Heart right ventricle (tissue), 16 donors: ENCODE measurements around the gene GNL2. TPM values are rescaled to one million over a fixed set of nuclear protein-coding genes. Genes with fewer than 3 reads are reported as not detected.

Experiments
- ATAC-seq, 8 donors: fragments of 200-7000 bp; cut with Tn5 transposase; one replicate each; pipeline ENCODE4 v1.9.1; 2020; ENCODE audit warnings: mild to moderate bottlenecking in 8 of 8, moderate library complexity in 8 of 8, moderate number of reproducible peaks in 1 of 8
- DNase-seq, 2 donors: peaks; one replicate each; pipeline ENCODE4 v3.0.0-alpha.2; 2020
- H3K27ac ChIP-seq, 10 donors: fragments of 200-600 bp; sonication (generic) in 2 of 10; one replicate each; pipeline versions ENCODE4 v1.5.0 to v1.8.0; 2020 to 2022; ENCODE audit warnings: mild to moderate bottlenecking in 3 of 10
- H3K27me3 ChIP-seq, 7 donors: fragments of 200-600 bp; one replicate each; pipeline ENCODE4 v1.8.0; 2021 to 2022; ENCODE audit warnings: mild to moderate bottlenecking in 2 of 7
- H3K36me3 ChIP-seq, 9 donors: fragments of 200-600 bp; sonication (generic) in 1 of 9; one replicate each; pipeline versions ENCODE4 v1.5.0 to v1.8.0; 2020 to 2022; ENCODE audit warnings: mild to moderate bottlenecking in 2 of 9
- H3K4me1 ChIP-seq, 9 donors: fragments of 200-600 bp; sonication (generic) in 1 of 9; one replicate each; pipeline versions ENCODE4 v1.5.0 to v1.8.0; 2020 to 2022; ENCODE audit warnings: mild to moderate bottlenecking in 4 of 9
- H3K4me3 ChIP-seq, 10 donors: fragments of 200-600 bp; sonication (generic) in 2 of 10; one replicate each; pipeline versions ENCODE4 v1.5.0 to v1.8.0; 2020 to 2022; ENCODE audit warnings: mild to moderate bottlenecking in 7 of 10, moderate library complexity in 2 of 10
- H3K9me3 ChIP-seq, 11 donors: fragments of 200-600 bp in 10 of 11; sonication (generic) in 2 of 11; one replicate each; pipeline versions ENCODE4 v1.5.0 to v1.8.0; 2013 to 2022; ENCODE audit warnings: mild to moderate bottlenecking in 2 of 11, control low read depth in 1 of 11, moderate library complexity in 1 of 11
- CTCF ChIP-seq, 9 donors: fragments of 200-600 bp; sonication (generic) in 2 of 9; IDR thresholded peaks; one replicate each; pipeline versions ENCODE4 v1.5.0 to v1.8.0; 2021 to 2022; ENCODE audit warnings: antibody characterized with exemption in 9 of 9, mild to moderate bottlenecking in 5 of 9, moderate library complexity in 1 of 9
- WGBS, 2 donors: extraction: QIAGEN DNeasy Blood & Tissue Kit; methylation state at CpG; one replicate each; pipeline ENCODE4 v1.1.7; 2013; ENCODE audit warnings: inconsistent platforms in 1 of 2; 5-methylcytosine and 5-hydroxymethylcytosine counted together
- intact Hi-C, 10 donors: fragments of 100-400 bp; cut with DNase I; formaldehyde crosslinking; loops; one replicate each; pipeline versions ENCODE4 v1.11.1 to v1.14.2; 2022
- polyA plus RNA-seq, 2 donors: library from polyadenylated mRNA; stranded (reverse); fragments of 200-250 nt; gene quantifications; one replicate each; pipeline ENCODE4 v1.2.3, GENCODE V29; 2013
- total RNA-seq, 10 donors: library from RNA; stranded (reverse); fragmentation: NEBNext Ultra II Directional in 3 of 10; extraction: Animal tissue kit (Norgen Biotek cat#: 25700) in 3 of 10; gene quantifications; one replicate each; pipeline versions ENCODE4 v1.2.1 to v1.2.4, GENCODE V29; 2021 to 2023
- donor health status: Arrhythmogenic right ventricular cardiomyopathy.
- donor health status: ischemic (EF 13 %, LVEDD 7.1; RV severe dilation, severe dysfunction).
- donor health status: healthy with polysubstance abuse.
- donor health status: DM: no; HTN: yes; CAD: no.
- donor health status: DM: no; HTN: no; CAD: no.
- donor health status: ischemic (EF 25% LVEDD 6.9; RV normal size, moderate dysfunction).
- donor health status: ischemic (EF 25% LVEDD 5.7; RV mildly dilated, moderate dysfunction).
- donor health status: healthy.
- donor health status: DM: yes; HTN: yes; CAD: no.
- donor health status: Ischemic cardiomyopathy.
- donor health status: ischemic (EF 35%, LVEDD 5.7; RV mildly dilated, moderate dysfunction).
- donor health status: nonischemic (EF 11% LVEDD 7.7; RV severe dilation, severe dysfunction).
- donor health status: DM: yes; HTN: yes; CAD: no.
- donor health status: PGD.
- donor health status: ischemic (EF 29% LVEDD 5.4; RV normal size, mild dysfunction).
- donor health status: nonischemic (EF 23%, LVEDD 6.1; RV moderate dilation, normal function).

The GNL2 gene
- total and polyA plus RNA-seq, 12 donors = 20.2 to 196 (median 23.1) TPM

- DNase-seq (no peak), ATAC-seq (peak in 1 of 8 donors; percentile 9)
- Histone ChIP-seq H3K27ac (no peak overlapping the region), H3K4me3 (peak overlapping the region in 7 of 10 donors; percentile 11 to 38 (median 27)), H3K4me1 (peaks cover 0 to 12% (median 5%) of the 10 kb centered on the region in 9 donors), H3K27me3 (peaks cover 8 to 99% (median 92%) of the 10 kb centered on the region in 7 donors), H3K9me3 (no peaks in the 10 kb centered on the region), H3K36me3 (no peaks in the 10 kb centered on the region)
- no peak for TF ChIP-seq CTCF (IDR thresholded peaks at IDR 0.05)
- 7 to 8% methylated on average over 26 of the region's 26 CpGs for WGBS, 2 donors
- intact Hi-C loops = no loop called here
These were observed 39.5 kb upstream of the GNL2 start for GRCh38 chr1:37634992-37635902.

DNA sequence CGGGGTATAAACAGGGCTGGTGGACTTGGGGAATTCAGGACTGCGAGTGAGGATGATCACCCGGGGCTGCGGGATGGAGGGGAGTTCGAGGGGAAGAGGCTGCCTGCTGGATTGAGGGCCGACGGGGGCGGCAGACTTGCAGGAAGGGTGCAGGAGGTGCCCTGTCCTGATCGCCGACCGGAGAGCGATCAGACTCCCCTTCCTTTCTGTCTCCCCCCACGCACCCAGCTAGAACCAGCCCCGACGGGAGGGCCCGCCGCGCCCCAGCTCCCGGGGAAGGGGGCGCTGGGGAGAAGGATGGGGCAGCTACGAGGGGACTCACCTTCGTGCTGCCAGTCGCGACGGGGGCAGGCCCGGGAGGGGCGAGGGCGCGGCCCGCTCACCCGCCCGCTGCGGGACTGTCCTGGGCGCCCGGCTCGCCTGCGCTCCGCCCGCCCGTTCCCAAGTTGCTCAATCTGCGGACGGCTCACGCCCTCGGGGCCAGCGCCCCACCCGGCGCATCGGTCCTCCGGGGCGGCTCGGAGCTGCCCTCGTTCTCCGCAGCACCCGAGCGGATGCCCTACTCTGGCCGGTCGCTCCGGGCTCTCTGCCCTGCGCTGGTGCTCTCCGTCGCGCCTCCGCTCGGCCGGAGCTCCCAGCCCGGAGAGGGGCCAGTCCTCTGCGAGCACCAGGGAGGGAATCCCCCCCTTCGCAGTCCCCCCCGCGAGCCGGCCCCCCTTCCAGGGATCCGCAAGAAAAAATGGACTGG is 38.7 kb upstream of the GNL2 start, which contains the start of gene RSPO1:
Gene RSPO1, minus strand, starts transcription at position 649 of the 748 bp plus-strand sequence. CDS start 5,231 bp downstream, outside the sequence.
- ATAC-seq = peak in 4 of 8 donors; percentile 25 to 59 (median 34)

GRCh38 chr1:37633938-37634243 is 38.2 kb upstream of the GNL2 start:
- H3K9me3 ChIP-seq = no peaks in the 10 kb centered on the region
- H3K4me3 ChIP-seq = no peak overlapping the region
- ATAC-seq (no peak), DNase-seq (no peak)
- TF ChIP-seq CTCF (IDR thresholded peaks at IDR 0.05) = no peak
- H3K27me3 ChIP-seq = peaks cover 12 to 100% (median 97%) of the 10 kb centered on the region in 7 donors
- H3K4me1 ChIP-seq = peaks cover 0 to 12% (median 5%) of the 10 kb centered on the region in 9 donors
- 1 to 3% methylated on average over 20 of the region's 20 CpGs for WGBS, 2 donors
- no peaks in the 10 kb centered on the region for H3K36me3 ChIP-seq
- intact Hi-C loops = no loop called here
- no peak overlapping the region for H3K27ac ChIP-seq

More for the DNA sequence above, 38.7 kb upstream of the GNL2 start, which contains the start of gene RSPO1:
- Histone ChIP-seq H3K4me1 (peaks cover 0 to 12% (median 5%) of the 10 kb centered on the region in 9 donors), H3K9me3 (no peaks in the 10 kb centered on the region), H3K27me3 (peaks cover 12 to 99% (median 97%) of the 10 kb centered on the region in 7 donors), H3K36me3 (no peaks in the 10 kb centered on the region), H3K4me3 (peak within 1 kb of the TSS in 7 of 10 donors; percentile 11 to 38 (median 27)), H3K27ac (no peak within 1 kb of the TSS)
- DNase-seq = no peak
- intact Hi-C loops = no loop called here
- TF ChIP-seq CTCF (IDR thresholded peaks at IDR 0.05) = no peak
- WGBS, 2 donors = 1% methylated on average over 62 to 72 of the region's 72 CpGs
